Measurements from ENCODE around the gene TMEM117. TPM values are rescaled to one million over a fixed set of nuclear protein-coding genes. Genes with fewer than 3 reads are reported as not detected.

TMEM117 gene
- total and polyA plus RNA-seq, 2 donors (not counting 3 experiments of a cell fraction or from before 2014, with no cell fraction given): 1.2 to 3.8 TPM

DNA sequence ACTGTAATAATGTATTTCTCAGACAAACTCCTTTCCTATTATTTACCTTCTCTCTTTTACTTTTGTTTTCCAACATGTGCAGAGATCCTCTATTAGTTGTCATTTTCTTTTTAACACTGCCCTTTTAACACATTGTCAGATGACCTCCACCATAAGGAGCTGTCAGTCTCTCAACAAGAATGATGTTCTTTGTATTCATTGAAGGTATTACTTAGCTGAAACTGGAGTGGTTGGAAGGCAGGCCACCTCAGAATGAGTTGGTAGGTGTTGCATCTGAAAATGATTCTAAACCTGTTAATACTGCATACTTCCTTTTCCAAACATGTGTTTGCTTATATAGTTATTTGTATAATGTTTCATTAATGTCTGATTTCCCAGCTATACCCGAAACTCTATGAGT, 16.9 kb downstream of the TMEM117 start:
- no peaks in the 10 kb centered on the region for H3K36me3 ChIP-seq (ENCODE audit: control insufficient read depth in 2 of 2, extremely low read depth in 1 of 2, insufficient read depth in 2 of 2, low read length in 2 of 2)

More for the DNA sequence above, 16.9 kb downstream of the TMEM117 start:
- Histone ChIP-seq H3K79me2 (ENCODE audit: control insufficient read depth, insufficient read depth, low read length) (no peaks in the 10 kb centered on the region), H3K9ac (replicated peaks; ENCODE audit: extremely low read depth, insufficient read depth, low read length) (no peak overlapping the region), H3K9me3 (replicated peaks; ENCODE audit: control insufficient read depth, insufficient read depth, low read length) (no peaks in the 10 kb centered on the region), H3K27ac (ENCODE audit: insufficient read depth, low read depth, low read length) (no peak overlapping the region), H3K27me3 (ENCODE audit: control insufficient read depth in 2 of 2, insufficient read depth in 2 of 2, low read length in 2 of 2) (no peaks in the 10 kb centered on the region), H3K9me1 (replicated peaks; ENCODE audit: control insufficient read depth, extremely low read depth, insufficient read depth, low read length) (no peaks in the 10 kb centered on the region), H3K4me1 (ENCODE audit: control insufficient read depth, extremely low read depth, insufficient read depth, low read length) (no peaks in the 10 kb centered on the region), H3K4me2 (ENCODE audit: insufficient read depth, low read length) (no peak overlapping the region), H3K4me3 (replicated peaks in 1 of 3; ENCODE audit: insufficient read depth in 1 of 3, low read depth in 1 of 3, low read length in 3 of 3) (no peak overlapping the region), H4K20me1 (replicated peaks; ENCODE audit: control insufficient read depth, extremely low read depth, insufficient read depth, low read length) (no peaks in the 10 kb centered on the region), H2AFZ (ENCODE audit: low read depth, low read length) (no peak overlapping the region)
- TF ChIP-seq, protein P1, sequence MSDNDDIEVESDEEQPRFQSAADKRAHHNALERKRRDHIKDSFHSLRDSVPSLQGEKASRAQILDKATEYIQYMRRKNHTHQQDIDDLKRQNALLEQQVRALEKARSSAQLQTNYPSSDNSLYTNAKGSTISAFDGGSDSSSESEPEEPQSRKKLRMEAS (IDR thresholded peaks at IDR 0.05; ENCODE audit: insufficient read depth, insufficient read length): no peak
- TF ChIP-seq FOS (IDR thresholded peaks at IDR 0.05; ENCODE audit: borderline replicate concordance, insufficient read depth, low read length): no peak
- no peak for TF ChIP-seq POLR2AphosphoS5 (IDR thresholded peaks at IDR 0.05; ENCODE audit: insufficient read depth, low read depth, low read length)
- no peak for TF ChIP-seq EZH2 (IDR thresholded peaks at IDR 0.05; ENCODE audit: borderline replicate concordance, low read depth, low read length, severe bottlenecking)
- TF ChIP-seq MYC (IDR thresholded peaks at IDR 0.05; ENCODE audit: low read depth, low read length): no peak
- no peak for TF ChIP-seq GATA2 (IDR thresholded peaks at IDR 0.05; ENCODE audit: insufficient read depth, insufficient read length, low read depth, low read length)
- TF ChIP-seq, protein P2, sequence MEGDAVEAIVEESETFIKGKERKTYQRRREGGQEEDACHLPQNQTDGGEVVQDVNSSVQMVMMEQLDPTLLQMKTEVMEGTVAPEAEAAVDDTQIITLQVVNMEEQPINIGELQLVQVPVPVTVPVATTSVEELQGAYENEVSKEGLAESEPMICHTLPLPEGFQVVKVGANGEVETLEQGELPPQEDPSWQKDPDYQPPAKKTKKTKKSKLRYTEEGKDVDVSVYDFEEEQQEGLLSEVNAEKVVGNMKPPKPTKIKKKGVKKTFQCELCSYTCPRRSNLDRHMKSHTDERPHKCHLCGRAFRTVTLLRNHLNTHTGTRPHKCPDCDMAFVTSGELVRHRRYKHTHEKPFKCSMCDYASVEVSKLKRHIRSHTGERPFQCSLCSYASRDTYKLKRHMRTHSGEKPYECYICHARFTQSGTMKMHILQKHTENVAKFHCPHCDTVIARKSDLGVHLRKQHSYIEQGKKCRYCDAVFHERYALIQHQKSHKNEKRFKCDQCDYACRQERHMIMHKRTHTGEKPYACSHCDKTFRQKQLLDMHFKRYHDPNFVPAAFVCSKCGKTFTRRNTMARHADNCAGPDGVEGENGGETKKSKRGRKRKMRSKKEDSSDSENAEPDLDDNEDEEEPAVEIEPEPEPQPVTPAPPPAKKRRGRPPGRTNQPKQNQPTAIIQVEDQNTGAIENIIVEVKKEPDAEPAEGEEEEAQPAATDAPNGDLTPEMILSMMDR (IDR thresholded peaks at IDR 0.05; ENCODE audit: extremely low read depth in 1 of 2, insufficient read depth in 1 of 2, low read depth in 1 of 2, low read length in 2 of 2): no peak
- TF ChIP-seq JUN (IDR thresholded peaks at IDR 0.05; ENCODE audit: borderline replicate concordance, insufficient read depth, insufficient read length, low read depth): no peak
- TF ChIP-seq POLR2A (IDR thresholded peaks at IDR 0.05; ENCODE audit: low read depth, low read length): no peak
- BruUV-seq (replicated peaks): no TSS peak
- ChIA-PET CTCF (interaction anchor here (0.6 to 1.4 kb wide), 2 partner anchors 10 to 19 kb away, joined by 3 to 4 read pairs; no protein-coding TSS in a partner anchor), POLR2A (no interaction called here)
- no peak for DNase-seq (ENCODE audit: low read depth, low spot score)
- intact Hi-C loops (cut with micrococcal nuclease): no loop called here
- FAIRE-seq: no peak
- dilution Hi-C loops (cut with MboI; ENCODE audit: extremely low pct_ligation_motif_present, low sequenced_read_pairs): no loop called here

Data from endothelial cell of umbilical vein (primary cell).